IPS-20b (cell line): ENCODE results near the gene PLOD2.

ENCODE experiments used
- H3K27ac ChIP-seq: one replicate; pipeline ENCODE4 v1.5.1; 2013; ENCODE audit warnings: low read length
- H3K27me3 ChIP-seq: 2 replicates; pipeline ENCODE4 v1.6.1; 2013; ENCODE audit warnings: mild to moderate bottlenecking, low read length, inconsistent platforms; ENCODE audit not compliant: insufficient read depth
- H3K36me3 ChIP-seq: 2 replicates; pipeline ENCODE4 v1.6.1; 2013; ENCODE audit warnings: low read depth, mild to moderate bottlenecking, inconsistent platforms, low read length, moderate library complexity; ENCODE audit not compliant: insufficient read depth
- H3K4me1 ChIP-seq: 2 replicates; pipeline ENCODE4 v1.6.1; 2013; ENCODE audit warnings: mild to moderate bottlenecking, control low read depth, inconsistent platforms, low read length, moderate library complexity; ENCODE audit not compliant: insufficient read depth
- H3K4me3 ChIP-seq: 2 replicates; pipeline ENCODE4 v1.5.1; 2013; ENCODE audit warnings: mild to moderate bottlenecking, low read length, inconsistent platforms
- H3K9ac ChIP-seq: 2 replicates; pipeline ENCODE4 v1.6.1; 2013; ENCODE audit warnings: low read depth, mild to moderate bottlenecking, inconsistent platforms, low read length, moderate library complexity
- H3K9me3 ChIP-seq: 2 replicates; pipeline ENCODE4 v1.6.1; 2013; ENCODE audit warnings: mild to moderate bottlenecking, low read depth, low read length, inconsistent platforms; ENCODE audit not compliant: insufficient read depth

The PLOD2 gene

GRCh38 chr3:146164971-146165769, 4.2 kb upstream of the PLOD2 start:
- no peaks in the 10 kb centered on the region for H3K9me3 ChIP-seq
- H3K27ac ChIP-seq: no peak overlapping the region
- no peak overlapping the region for H3K9ac ChIP-seq
- no peak overlapping the region for H3K4me3 ChIP-seq
- peaks cover 17% of the 10 kb centered on the region; the same call in 1 of the 2 replicates for H3K27me3 ChIP-seq
- peaks cover 4% of the 10 kb centered on the region; the same call in 1 of the 2 replicates for H3K4me1 ChIP-seq
- no peaks in the 10 kb centered on the region for H3K36me3 ChIP-seq

GRCh38 chr3:146164506-146164905, 3.5 kb upstream of the PLOD2 start:
- peaks cover 17% of the 10 kb centered on the region; the same call in 1 of the 2 replicates for H3K27me3 ChIP-seq
- no peak overlapping the region for H3K27ac ChIP-seq
- H3K4me1 ChIP-seq: peaks cover 8% of the 10 kb centered on the region; the same call in 1 of the 2 replicates

GRCh38 chr3:146164071-146164470, 3.1 kb upstream of the PLOD2 start:
- peaks cover 17% of the 10 kb centered on the region; the same call in 1 of the 2 replicates for H3K27me3 ChIP-seq
- H3K4me1 ChIP-seq: peaks cover 12% of the 10 kb centered on the region; the same call in 1 of the 2 replicates
- no peak overlapping the region for H3K9ac ChIP-seq
- no peaks in the 10 kb centered on the region for H3K36me3 ChIP-seq
- no peak overlapping the region for H3K4me3 ChIP-seq
- H3K9me3 ChIP-seq: no peaks in the 10 kb centered on the region
- H3K27ac ChIP-seq: no peak overlapping the region

More at GRCh38 chr3:146164506-146164905, 3.5 kb upstream of the PLOD2 start:
- H3K4me3 ChIP-seq: no peak overlapping the region
- no peaks in the 10 kb centered on the region for H3K9me3 ChIP-seq
- no peaks in the 10 kb centered on the region for H3K36me3 ChIP-seq
- H3K9ac ChIP-seq: no peak overlapping the region

- H3K4me1 ChIP-seq: peaks cover 13% of the 10 kb centered on the region; the same call in 1 of the 2 replicates
- no peaks in the 10 kb centered on the region for H3K36me3 ChIP-seq
- H3K27me3 ChIP-seq: peaks cover 17% of the 10 kb centered on the region; the same call in 1 of the 2 replicates
- H3K27ac ChIP-seq: no peak overlapping the region
- H3K9ac ChIP-seq: no peak overlapping the region
- H3K9me3 ChIP-seq: no peaks in the 10 kb centered on the region
- H3K4me3 ChIP-seq: no peak overlapping the region
Observed at GRCh38 chr3:146163584-146163983, 2.6 kb upstream of the PLOD2 start.

- Histone ChIP-seq H3K9me3 (no peaks in the 10 kb centered on the region), H3K27ac (no peak overlapping the region), H3K9ac (no peak overlapping the region), H3K36me3 (no peaks in the 10 kb centered on the region), H3K4me3 (no peak overlapping the region), H3K27me3 (peaks cover 17% of the 10 kb centered on the region; the same call in 1 of the 2 replicates), H3K4me1 (peaks cover 13% of the 10 kb centered on the region)
Observed at GRCh38 chr3:146162561-146162960, 1.6 kb upstream of the PLOD2 start.

GRCh38 chr3:146161663-146162002, 649 bp upstream of the PLOD2 start:
- H3K4me3 ChIP-seq: peak overlapping the region; percentile 68
- H3K4me1 ChIP-seq: peaks cover 13% of the 10 kb centered on the region
- peaks cover 17% of the 10 kb centered on the region; the same call in 1 of the 2 replicates for H3K27me3 ChIP-seq
- H3K9ac ChIP-seq: peak overlapping the region; percentile 82
- no peaks in the 10 kb centered on the region for H3K36me3 ChIP-seq
- no peak overlapping the region for H3K27ac ChIP-seq
- H3K9me3 ChIP-seq: no peaks in the 10 kb centered on the region

GRCh38 chr3:146160321-146160963, 542 bp downstream of the PLOD2 start:
- Histone ChIP-seq H3K9me3 (no peaks in the 10 kb centered on the region), H3K4me3 (peak overlapping the region; percentile 68), H3K27me3 (peaks cover 17% of the 10 kb centered on the region; the same call in 1 of the 2 replicates), H3K27ac (peak overlapping the region; percentile 20), H3K36me3 (no peaks in the 10 kb centered on the region), H3K4me1 (peaks cover 13% of the 10 kb centered on the region), H3K9ac (peak overlapping the region; percentile 82)

- H3K27me3 ChIP-seq: peaks cover 17% of the 10 kb centered on the region; the same call in 1 of the 2 replicates
- peak overlapping the region; percentile 68 for H3K4me3 ChIP-seq
- H3K4me1 ChIP-seq: peaks cover 10% of the 10 kb centered on the region
- no peaks in the 10 kb centered on the region for H3K9me3 ChIP-seq
- H3K27ac ChIP-seq: peak overlapping the region; percentile 20
- no peaks in the 10 kb centered on the region for H3K36me3 ChIP-seq
- H3K9ac ChIP-seq: peak overlapping the region; percentile 82
Observed at GRCh38 chr3:146159616-146160320, 1.2 kb downstream of the PLOD2 start.

GRCh38 chr3:146159037-146159436, 1.9 kb downstream of the PLOD2 start:
- Histone ChIP-seq H3K27ac (no peak overlapping the region), H3K9me3 (no peaks in the 10 kb centered on the region), H3K36me3 (no peaks in the 10 kb centered on the region), H3K9ac (peak overlapping the region; percentile 82; the same call in 1 of the 2 replicates), H3K4me3 (peak overlapping the region; percentile 68; the same call in 1 of the 2 replicates), H3K4me1 (peaks cover 10% of the 10 kb centered on the region), H3K27me3 (peaks cover 17% of the 10 kb centered on the region; the same call in 1 of the 2 replicates)

GRCh38 chr3:146157325-146158060, 3.5 kb downstream of the PLOD2 start:
- Histone ChIP-seq H3K36me3 (no peaks in the 10 kb centered on the region), H3K27ac (no peak overlapping the region), H3K4me1 (peaks cover 22% of the 10 kb centered on the region)

More at GRCh38 chr3:146157325-146158060, 3.5 kb downstream of the PLOD2 start:
- Histone ChIP-seq H3K4me3 (no peak overlapping the region), H3K27me3 (peaks cover 12% of the 10 kb centered on the region; the same call in 1 of the 2 replicates), H3K9me3 (no peaks in the 10 kb centered on the region), H3K9ac (no peak overlapping the region)
